ENCODE measurements around the gene ABCB1. TPM values are rescaled to one million over a fixed set of nuclear protein-coding genes. Genes with fewer than 3 reads are reported as not detected.
A peak's percentile ranks its signal among the peaks of the same experiment; 100 is the strongest.
"Not testable (repeated sequence)": the region's sequence is repeated elsewhere in the genome, so short reads cannot be mapped to it uniquely, and the experiment has no call there.

ABCB1 gene
- total RNA-seq, 2 donors from 2014 or later, result 5.0 to 5.1 TPM

- H3K27ac Mint-ChIP-seq, result no peak overlapping the region
- DNase-seq (ENCODE audit: low spot score in 2 of 2), result no peak
Measured at GRCh38 chr7:87591211-87591610, 9.5 kb downstream of the ABCB1 start.

GRCh38 chr7:87590578-87590977 lies 10.1 kb downstream of the ABCB1 start:
- Mint-ChIP-seq H3K36me3 (no peaks in the 10 kb centered on the region), H3K9me3 (no peaks in the 10 kb centered on the region), H3K27ac (no peak overlapping the region)
- DNase-seq (ENCODE audit: low spot score in 2 of 2) (no peak), ATAC-seq (peak in 1 of 2 donors; percentile 24)

More at GRCh38 chr7:87591211-87591610, 9.5 kb downstream of the ABCB1 start:
- Mint-ChIP-seq H3K9me3 (no peaks in the 10 kb centered on the region), H3K36me3 (no peaks in the 10 kb centered on the region)
- ATAC-seq, result no peak

- no peaks in the 10 kb centered on the region for H3K9me3 Mint-ChIP-seq
- ATAC-seq (no peak), DNase-seq (ENCODE audit: low spot score in 2 of 2) (no peak)
- peaks cover 7 to 8% of the 10 kb centered on the region in 2 donors for H3K36me3 Mint-ChIP-seq
- no peak overlapping the region for H3K27ac Mint-ChIP-seq
Measured at GRCh38 chr7:87589631-87590030, 11.1 kb downstream of the ABCB1 start.

- Mint-ChIP-seq H3K36me3 (peaks cover 11 to 24% of the 10 kb centered on the region in 2 donors), H3K27ac (no peak overlapping the region), H3K9me3 (peaks cover 0 to 4% of the 10 kb centered on the region in 2 donors)
- DNase-seq (ENCODE audit: low spot score in 2 of 2), result no peak
- no peak for ATAC-seq
Measured at GRCh38 chr7:87581723-87582122, 19.0 kb downstream of the ABCB1 start.

GRCh38 chr7:87580636-87581035 lies 20.0 kb downstream of the ABCB1 start:
- ATAC-seq, result no peak
- Mint-ChIP-seq H3K9me3 (peaks cover 0 to 4% of the 10 kb centered on the region in 2 donors), H3K36me3 (peaks cover 11 to 24% of the 10 kb centered on the region in 2 donors), H3K27ac (no peak overlapping the region)
- no peak for DNase-seq (ENCODE audit: low spot score in 2 of 2)

- H3K36me3 Mint-ChIP-seq, result peaks cover 0 to 8% of the 10 kb centered on the region in 2 donors
- H3K9me3 Mint-ChIP-seq, result peaks cover 0 to 4% of the 10 kb centered on the region in 2 donors
- ATAC-seq, result no peak
- no peak overlapping the region for H3K27ac Mint-ChIP-seq
- no peak for DNase-seq (ENCODE audit: low spot score in 2 of 2)
Measured at GRCh38 chr7:87575521-87575920, 25.2 kb downstream of the ABCB1 start.

GRCh38 chr7:87574630-87575029 lies 26.1 kb downstream of the ABCB1 start:
- H3K9me3 Mint-ChIP-seq, result peaks cover 0 to 2% of the 10 kb centered on the region in 2 donors
- peaks cover 0 to 2% of the 10 kb centered on the region in 2 donors for H3K36me3 Mint-ChIP-seq
- no peak overlapping the region for H3K27ac Mint-ChIP-seq
- DNase-seq (ENCODE audit: low spot score in 2 of 2) (no peak), ATAC-seq (peak; percentile 78 to 80)

- H3K36me3 Mint-ChIP-seq, ATAC-seq: not testable (repeated sequence)
Measured at GRCh38 chr7:87572513-87572912, 28.2 kb downstream of the ABCB1 start.

GRCh38 chr7:87570178-87570577 lies 30.5 kb downstream of the ABCB1 start:
- H3K27ac Mint-ChIP-seq, result no peak overlapping the region
- no peaks in the 10 kb centered on the region for H3K9me3 Mint-ChIP-seq
- no peaks in the 10 kb centered on the region for H3K36me3 Mint-ChIP-seq
- no peak for DNase-seq (ENCODE audit: low spot score in 2 of 2)
- ATAC-seq, result no peak

More at GRCh38 chr7:87572513-87572912, 28.2 kb downstream of the ABCB1 start:
- H3K9me3 Mint-ChIP-seq; DNase-seq (ENCODE audit: low spot score in 2 of 2): not testable (repeated sequence)
- peak overlapping the region in 1 of 2 donors; percentile 31 for H3K27ac Mint-ChIP-seq

GRCh38 chr7:87567052-87567451 lies 33.6 kb downstream of the ABCB1 start:
- no peak for DNase-seq (ENCODE audit: low spot score in 2 of 2)
- Mint-ChIP-seq H3K36me3 (no peaks in the 10 kb centered on the region), H3K9me3 (no peaks in the 10 kb centered on the region), H3K27ac (no peak overlapping the region)
- ATAC-seq, result no peak

GRCh38 chr7:87566311-87566900 lies 34.3 kb downstream of the ABCB1 start:
- DNase-seq (ENCODE audit: low spot score in 2 of 2) (no peak), ATAC-seq (no peak)
- Mint-ChIP-seq H3K36me3 (no peaks in the 10 kb centered on the region), H3K9me3 (no peaks in the 10 kb centered on the region), H3K27ac (no peak overlapping the region)

GRCh38 chr7:87565877-87566276 lies 34.8 kb downstream of the ABCB1 start:
- Mint-ChIP-seq H3K9me3 (no peaks in the 10 kb centered on the region), H3K27ac (no peak overlapping the region), H3K36me3 (no peaks in the 10 kb centered on the region)
- DNase-seq (ENCODE audit: low spot score in 2 of 2) (no peak), ATAC-seq (no peak)

GRCh38 chr7:87564296-87564963 lies 36.3 kb downstream of the ABCB1 start:
- DNase-seq (ENCODE audit: low spot score in 2 of 2) (peak in 1 of 2 donors; percentile 7), ATAC-seq (peak; percentile 58 to 67)
- Mint-ChIP-seq H3K9me3 (no peaks in the 10 kb centered on the region), H3K27ac (no peak overlapping the region), H3K36me3 (no peaks in the 10 kb centered on the region)

GRCh38 chr7:87561702-87562101 lies 39.0 kb downstream of the ABCB1 start:
- Mint-ChIP-seq H3K36me3 (no peaks in the 10 kb centered on the region), H3K9me3 (no peaks in the 10 kb centered on the region), H3K27ac (no peak overlapping the region)
- DNase-seq (ENCODE audit: low spot score in 2 of 2), result no peak
- ATAC-seq, result no peak

GRCh38 chr7:87561102-87561501 lies 39.6 kb downstream of the ABCB1 start:
- no peak for ATAC-seq
- no peaks in the 10 kb centered on the region for H3K9me3 Mint-ChIP-seq
- no peaks in the 10 kb centered on the region for H3K36me3 Mint-ChIP-seq
- no peak for DNase-seq (ENCODE audit: low spot score in 2 of 2)
- no peak overlapping the region for H3K27ac Mint-ChIP-seq

- Mint-ChIP-seq H3K36me3 (no peaks in the 10 kb centered on the region), H3K27ac (no peak overlapping the region), H3K9me3 (no peaks in the 10 kb centered on the region)
- ATAC-seq, result no peak
- no peak for DNase-seq (ENCODE audit: low spot score in 2 of 2)
Measured at GRCh38 chr7:87552351-87552900, 48.3 kb downstream of the ABCB1 start.

- no peak for ATAC-seq
- Mint-ChIP-seq H3K36me3 (no peaks in the 10 kb centered on the region), H3K27ac (no peak overlapping the region), H3K9me3 (no peaks in the 10 kb centered on the region)
- no peak for DNase-seq (ENCODE audit: low spot score in 2 of 2)
Measured at GRCh38 chr7:87548123-87548919, 52.4 kb downstream of the ABCB1 start.
